ENCODE results near the gene HLF.
"Not testable (repeated sequence)": the region's sequence is repeated elsewhere in the genome, so short reads cannot be mapped to it uniquely, and the experiment has no call there.

HLF gene

GRCh38 chr17:55314061-55314783 is 49.5 kb downstream of the HLF start:
- DNase-seq: no peak

GRCh38 chr17:55314784-55315491 is 50.2 kb downstream of the HLF start:
- DNase-seq: peak; percentile 74

- DNase-seq: no peak
These were observed 51.7 kb downstream of the HLF start for GRCh38 chr17:55316499-55316898.

GRCh38 chr17:55317284-55317683 is 52.5 kb downstream of the HLF start:
- DNase-seq: no peak

GRCh38 chr17:55318081-55318480 is 53.3 kb downstream of the HLF start:
- DNase-seq: no peak

- DNase-seq: no peak
These were observed 54.1 kb downstream of the HLF start for GRCh38 chr17:55318715-55319487.

- DNase-seq: no peak
These were observed 55.3 kb downstream of the HLF start for GRCh38 chr17:55319933-55320593.

GRCh38 chr17:55320594-55321426 is 56.0 kb downstream of the HLF start:
- no peak for DNase-seq

- no peak for DNase-seq
These were observed 56.8 kb downstream of the HLF start for GRCh38 chr17:55321427-55322060.

GRCh38 chr17:55322453-55322985 is 57.8 kb downstream of the HLF start:
- DNase-seq: no peak

- DNase-seq: no peak
These were observed 58.9 kb downstream of the HLF start for GRCh38 chr17:55323518-55324295.

- DNase-seq: no peak
These were observed 59.7 kb downstream of the HLF start for GRCh38 chr17:55324296-55324978.

- DNase-seq: no peak
These were observed 60.6 kb downstream of the HLF start for GRCh38 chr17:55325406-55325805.

- DNase-seq: no peak
These were observed 61.3 kb downstream of the HLF start for GRCh38 chr17:55326030-55326429.

- DNase-seq: no peak
These were observed 62.7 kb downstream of the HLF start for GRCh38 chr17:55327225-55328088.

- DNase-seq: not testable (repeated sequence)
These were observed 63.8 kb downstream of the HLF start for GRCh38 chr17:55328514-55328913.

GRCh38 chr17:55330344-55330933 is 65.7 kb downstream of the HLF start:
- DNase-seq: no peak

- no peak for DNase-seq
These were observed 67.7 kb downstream of the HLF start for GRCh38 chr17:55332296-55333041.
